RWPE1 (cell line): Measurements from ENCODE around the gene RNPEP.

ENCODE experiments used
- CTCF ChIA-PET: fragments of 350-600 bp; sonication (Branson Sonifier 250); formaldehyde crosslinking; extraction: SDS; loops from one replicate; lab custom pipeline; 2021; lab: Yijun Ruan, JAX
- POLR2A ChIA-PET: fragments of 400-600 bp; formaldehyde crosslinking; extraction: SDS; loops from one replicate; lab custom pipeline; 2020; ENCODE audit warnings: antibody characterized with exemption; ENCODE audit not compliant: low non-redundant PET; lab: Yijun Ruan, JAX
- DNase-seq: peaks from one replicate; pipeline ENCODE4 v3.0.0; 2012; ENCODE audit warnings: low spot score
- H3K27ac ChIP-seq: fragments of 450-650 bp; 2 replicates; pipeline ENCODE4 v1.5.1; 2017
- TF ChIP-seq, protein P1 (sequence below): fragments of 450-650 bp; conservative IDR thresholded peaks from 2 replicates; pipeline ENCODE4 v1.5.1; 2017; ENCODE audit warnings: low read depth, mild to moderate bottlenecking

Gene RNPEP

DNA sequence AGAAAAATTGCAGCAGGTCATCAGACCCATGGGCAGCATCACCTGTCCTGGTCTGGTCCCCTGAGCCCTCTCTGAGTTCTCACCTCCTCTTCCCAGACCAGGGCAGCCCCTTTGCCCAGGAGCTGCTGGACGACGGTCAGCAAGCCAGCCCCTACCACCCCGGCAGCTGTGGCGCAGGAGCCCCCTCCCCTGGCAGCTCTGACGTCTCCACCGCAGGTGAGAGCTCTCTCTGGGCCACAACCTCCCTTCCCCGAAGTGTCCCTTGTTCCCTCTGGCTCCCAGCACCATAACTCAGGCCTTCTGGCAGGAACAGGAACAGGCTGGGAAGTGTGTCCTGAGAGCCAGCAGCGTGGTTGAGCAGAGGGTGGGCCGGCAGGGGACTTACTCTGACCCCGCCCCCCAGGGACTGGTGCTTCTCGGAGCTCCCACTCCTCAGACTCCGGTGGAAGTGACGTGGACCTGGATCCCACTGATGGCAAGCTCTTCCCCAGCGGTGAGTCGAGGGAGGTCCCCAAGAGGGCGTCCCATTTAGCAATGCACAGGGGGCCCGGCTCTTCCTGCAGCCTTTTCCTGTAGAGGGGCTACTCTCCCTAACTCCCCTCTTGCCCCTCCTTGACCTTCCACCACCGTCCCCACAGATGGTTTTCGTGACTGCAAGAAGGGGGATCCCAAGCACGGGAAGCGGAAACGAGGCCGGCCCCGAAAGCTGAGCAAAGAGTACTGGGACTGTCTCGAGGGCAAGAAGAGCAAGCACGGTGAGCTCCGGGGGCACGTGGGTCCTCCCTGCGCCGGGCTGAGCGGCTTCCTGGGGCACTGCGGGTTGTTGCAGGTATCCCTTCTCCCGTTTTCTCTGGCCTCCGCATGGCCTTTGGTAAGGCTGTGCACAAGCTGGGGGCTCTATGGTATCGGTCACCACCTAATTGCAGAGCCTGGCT lies 30.4 kb downstream of the RNPEP start:
- ChIA-PET CTCF (interaction anchor here (0.5 to 10.1 kb wide), 3 partner anchors 16 to 108 kb away, joined by 3 to 114 read pairs (median 3); partner anchors contain the start of gene GPR37L1), POLR2A (interaction anchor here (0.6 to 1.1 kb wide), 3 partner anchors 9 to 180 kb away, joined by 3 to 4 read pairs (median 3); no protein-coding TSS in a partner anchor)
- no peak for DNase-seq
- H3K27ac ChIP-seq, result no peak overlapping the region
- TF ChIP-seq, protein P1, sequence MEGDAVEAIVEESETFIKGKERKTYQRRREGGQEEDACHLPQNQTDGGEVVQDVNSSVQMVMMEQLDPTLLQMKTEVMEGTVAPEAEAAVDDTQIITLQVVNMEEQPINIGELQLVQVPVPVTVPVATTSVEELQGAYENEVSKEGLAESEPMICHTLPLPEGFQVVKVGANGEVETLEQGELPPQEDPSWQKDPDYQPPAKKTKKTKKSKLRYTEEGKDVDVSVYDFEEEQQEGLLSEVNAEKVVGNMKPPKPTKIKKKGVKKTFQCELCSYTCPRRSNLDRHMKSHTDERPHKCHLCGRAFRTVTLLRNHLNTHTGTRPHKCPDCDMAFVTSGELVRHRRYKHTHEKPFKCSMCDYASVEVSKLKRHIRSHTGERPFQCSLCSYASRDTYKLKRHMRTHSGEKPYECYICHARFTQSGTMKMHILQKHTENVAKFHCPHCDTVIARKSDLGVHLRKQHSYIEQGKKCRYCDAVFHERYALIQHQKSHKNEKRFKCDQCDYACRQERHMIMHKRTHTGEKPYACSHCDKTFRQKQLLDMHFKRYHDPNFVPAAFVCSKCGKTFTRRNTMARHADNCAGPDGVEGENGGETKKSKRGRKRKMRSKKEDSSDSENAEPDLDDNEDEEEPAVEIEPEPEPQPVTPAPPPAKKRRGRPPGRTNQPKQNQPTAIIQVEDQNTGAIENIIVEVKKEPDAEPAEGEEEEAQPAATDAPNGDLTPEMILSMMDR, result no peak

DNA sequence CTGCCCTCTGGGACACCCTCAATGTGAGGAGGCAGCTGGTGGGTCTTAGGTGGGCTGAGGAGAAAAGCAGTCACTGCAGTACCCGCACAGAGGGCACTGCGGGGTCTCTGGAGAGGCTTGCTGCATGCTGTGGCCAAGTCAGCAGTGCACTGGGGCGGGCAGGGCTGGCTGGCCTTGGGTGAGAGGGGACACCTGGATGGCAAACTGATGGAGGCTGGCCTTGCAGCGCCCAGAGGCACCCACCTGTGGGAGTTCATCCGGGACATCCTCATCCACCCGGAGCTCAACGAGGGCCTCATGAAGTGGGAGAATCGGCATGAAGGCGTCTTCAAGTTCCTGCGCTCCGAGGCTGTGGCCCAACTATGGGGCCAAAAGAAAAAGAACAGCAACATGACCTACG lies 31.2 kb downstream of the RNPEP start:
- no peak overlapping the region for H3K27ac ChIP-seq
- POLR2A ChIA-PET, result no interaction called here
- TF ChIP-seq, protein P1, result no peak
- CTCF ChIA-PET, result interaction anchor here (0.6 to 10.1 kb wide), 3 partner anchors 24 to 107 kb away, joined by 3 to 114 read pairs (median 3); partner anchors contain the start of gene GPR37L1
- DNase-seq, result no peak

DNA sequence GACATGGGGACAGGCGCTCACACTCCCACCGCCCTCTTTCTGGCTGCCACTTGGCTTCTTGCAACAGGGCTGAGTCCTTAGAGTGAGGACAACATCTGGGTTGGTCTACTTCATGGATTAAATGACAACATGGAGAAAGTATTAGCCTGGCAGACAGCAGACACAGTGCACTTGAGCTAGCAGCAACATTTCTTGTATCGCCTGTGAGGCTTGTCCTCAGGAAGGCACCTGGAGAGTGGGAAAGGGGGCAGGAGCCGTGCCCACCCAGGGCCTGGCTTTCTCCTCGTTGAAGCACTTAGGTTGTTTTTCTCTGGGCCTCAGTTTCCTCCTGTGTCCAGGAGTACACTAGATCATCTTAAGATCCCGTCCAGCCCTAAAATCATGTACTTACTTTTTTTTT lies 31.6 kb downstream of the RNPEP start:
- CTCF ChIA-PET, result interaction anchor here (0.6 to 10.1 kb wide), 4 partner anchors 8 to 106 kb away, joined by 3 to 114 read pairs (median 4); partner anchors contain the start of gene GPR37L1
- TF ChIP-seq, protein P1, result no peak
- H3K27ac ChIP-seq, result no peak overlapping the region
- POLR2A ChIA-PET, result no interaction called here
- no peak for DNase-seq

DNA sequence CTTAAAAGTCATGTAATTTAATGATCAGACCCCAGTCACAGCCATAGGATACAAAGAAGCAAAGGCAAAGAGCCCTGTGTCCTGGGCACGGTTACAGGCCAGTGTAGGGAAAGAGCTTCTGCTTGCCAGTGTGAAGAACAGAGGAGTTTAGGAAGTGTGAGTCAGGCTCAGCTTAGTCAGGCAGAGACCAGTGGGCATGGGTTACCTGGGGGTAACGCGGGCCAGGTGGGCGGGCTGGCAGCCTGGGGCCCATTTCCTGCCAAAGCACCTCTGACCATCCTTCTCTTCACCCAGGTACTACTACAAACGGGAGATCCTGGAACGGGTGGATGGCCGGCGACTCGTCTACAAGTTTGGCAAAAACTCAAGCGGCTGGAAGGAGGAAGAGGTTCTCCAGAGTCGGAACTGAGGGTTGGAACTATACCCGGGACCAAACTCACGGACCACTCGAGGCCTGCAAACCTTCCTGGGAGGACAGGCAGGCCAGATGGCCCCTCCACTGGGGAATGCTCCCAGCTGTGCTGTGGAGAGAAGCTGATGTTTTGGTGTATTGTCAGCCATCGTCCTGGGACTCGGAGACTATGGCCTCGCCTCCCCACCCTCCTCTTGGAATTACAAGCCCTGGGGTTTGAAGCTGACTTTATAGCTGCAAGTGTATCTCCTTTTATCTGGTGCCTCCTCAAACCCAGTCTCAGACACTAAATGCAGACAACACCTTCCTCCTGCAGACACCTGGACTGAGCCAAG lies 32.6 kb downstream of the RNPEP start:
- DNase-seq, result peak; percentile 48
- CTCF ChIA-PET, result interaction anchor here (0.6 to 1.1 kb wide), 5 partner anchors 9 to 115 kb away, joined by 3 to 5 read pairs (median 3); no protein-coding TSS in a partner anchor

DNA sequence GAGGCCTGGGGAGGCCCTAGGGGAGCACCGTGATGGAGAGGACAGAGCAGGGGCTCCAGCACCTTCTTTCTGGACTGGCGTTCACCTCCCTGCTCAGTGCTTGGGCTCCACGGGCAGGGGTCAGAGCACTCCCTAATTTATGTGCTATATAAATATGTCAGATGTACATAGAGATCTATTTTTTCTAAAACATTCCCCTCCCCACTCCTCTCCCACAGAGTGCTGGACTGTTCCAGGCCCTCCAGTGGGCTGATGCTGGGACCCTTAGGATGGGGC lies 33.2 kb downstream of the RNPEP start:
- CTCF ChIA-PET, result interaction anchor here (0.6 to 0.7 kb wide), 2 partner anchors 41 to 42 kb away, joined by 3 to 5 read pairs; no protein-coding TSS in a partner anchor
- TF ChIP-seq, protein P1, result no peak
- POLR2A ChIA-PET, result no interaction called here
- DNase-seq, result no peak
- H3K27ac ChIP-seq, result peak overlapping the region; percentile 36

More for the DNA sequence above, 32.6 kb downstream of the RNPEP start:
- peak overlapping the region; percentile 36 for H3K27ac ChIP-seq
- POLR2A ChIA-PET, result interaction anchor here (0.7 kb wide), 1 partner anchor 52 kb away, joined by 3 read pairs; no protein-coding TSS in a partner anchor
- TF ChIP-seq, protein P1, result no peak
